ENCODE results near the gene FCER1G.

The FCER1G gene

GRCh38 chr1:161215076-161215475 lies at the start of gene FCER1G:
FCER1G (plus strand) TSS chr1:161215295; CDS start chr1:161215322, 27 bp downstream.
- no peak for FAIRE-seq

DNA sequence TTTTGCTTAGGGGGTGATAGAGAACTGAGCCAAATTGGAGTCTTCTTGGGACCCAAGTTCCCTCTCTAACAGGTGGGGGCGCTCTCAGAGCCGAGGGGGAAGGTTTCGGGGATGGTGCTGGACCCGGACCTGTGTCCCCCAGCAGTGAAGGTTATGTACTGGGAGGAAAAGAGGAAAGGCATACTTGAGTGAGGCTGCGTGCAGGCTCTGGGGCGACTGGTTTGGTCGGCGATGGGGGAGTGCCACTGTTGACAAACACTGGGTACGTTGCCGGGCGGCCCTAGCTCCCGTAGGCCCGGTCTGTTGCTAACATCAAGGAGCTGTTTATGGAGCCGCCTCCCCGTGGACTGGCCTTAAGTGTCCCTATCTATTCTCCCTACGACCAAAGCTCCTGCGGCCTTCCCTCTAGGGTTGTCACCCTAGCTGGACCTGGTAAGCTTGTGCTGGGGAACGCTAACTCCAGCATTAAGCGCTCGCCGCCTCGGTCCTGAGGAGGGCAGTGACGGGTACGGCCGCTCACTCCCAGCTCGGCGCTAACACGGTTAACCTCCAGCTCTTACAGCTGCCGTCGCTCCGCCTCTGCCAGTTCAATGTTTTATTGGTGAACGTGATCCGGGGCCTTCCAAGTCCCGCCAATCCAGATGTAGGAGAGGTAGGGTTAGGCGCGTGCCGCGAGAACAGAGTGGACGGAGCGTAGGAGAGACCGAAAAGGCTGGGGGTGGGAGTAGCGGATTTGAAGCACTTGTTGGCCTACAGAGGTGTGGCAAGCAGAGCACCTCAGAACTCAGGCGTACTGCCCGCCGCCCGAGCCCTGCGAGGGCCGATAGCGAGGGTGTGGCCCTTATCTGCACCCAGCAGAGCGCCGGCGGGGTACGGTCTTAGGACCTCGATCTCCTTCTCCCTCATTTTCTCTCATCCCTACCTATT lies 49.1 kb upstream of the FCER1G start, which contains the start of gene PPOX:
Gene PPOX, plus strand, starts transcription at position 685 of the 927 bp plus-strand sequence. CDS start 422 bp downstream, outside the sequence.
- FAIRE-seq, result peak; percentile 92

GRCh38 chr1:161166669-161167548 lies 48.2 kb upstream of the FCER1G start:
- no peak for FAIRE-seq

DNA sequence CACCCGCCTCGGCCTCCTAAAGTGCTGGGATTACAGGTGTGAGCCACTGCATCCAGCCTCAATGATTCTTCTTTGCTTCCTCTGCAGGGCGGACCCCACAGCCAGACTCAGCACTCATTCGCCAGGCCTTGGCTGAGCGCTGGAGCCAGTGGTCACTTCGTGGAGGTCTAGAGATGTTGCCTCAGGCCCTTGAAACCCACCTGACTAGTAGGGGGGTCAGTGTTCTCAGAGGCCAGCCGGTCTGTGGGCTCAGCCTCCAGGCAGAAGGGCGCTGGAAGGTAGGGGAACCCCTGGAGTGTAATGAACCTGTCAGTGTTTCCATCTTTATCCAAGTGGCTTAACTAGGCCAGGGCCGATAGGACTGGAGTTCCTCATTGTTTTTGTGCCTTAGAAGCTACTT lies 46.2 kb upstream of the FCER1G start:
- no peak for FAIRE-seq

DNA sequence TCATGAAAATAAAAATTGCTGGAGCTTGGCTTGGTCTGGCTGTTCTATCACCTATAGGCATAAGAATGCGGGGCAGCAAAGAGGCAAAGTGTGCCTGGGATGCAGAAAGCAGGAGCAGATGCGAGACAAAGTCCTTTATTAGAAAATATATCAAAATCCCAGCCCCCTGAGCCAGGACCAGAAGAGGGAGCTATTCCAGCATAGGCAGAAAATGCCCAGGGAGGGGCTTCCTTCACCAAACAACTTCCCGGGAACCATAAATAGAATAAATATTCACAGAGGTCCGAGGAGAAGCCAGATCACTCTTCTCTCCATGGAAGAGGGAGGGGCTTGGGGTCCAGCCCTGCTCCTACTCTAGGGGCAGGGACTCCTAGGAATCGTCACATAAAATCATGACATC lies 43.9 kb upstream of the FCER1G start:
- FAIRE-seq, result no peak

DNA sequence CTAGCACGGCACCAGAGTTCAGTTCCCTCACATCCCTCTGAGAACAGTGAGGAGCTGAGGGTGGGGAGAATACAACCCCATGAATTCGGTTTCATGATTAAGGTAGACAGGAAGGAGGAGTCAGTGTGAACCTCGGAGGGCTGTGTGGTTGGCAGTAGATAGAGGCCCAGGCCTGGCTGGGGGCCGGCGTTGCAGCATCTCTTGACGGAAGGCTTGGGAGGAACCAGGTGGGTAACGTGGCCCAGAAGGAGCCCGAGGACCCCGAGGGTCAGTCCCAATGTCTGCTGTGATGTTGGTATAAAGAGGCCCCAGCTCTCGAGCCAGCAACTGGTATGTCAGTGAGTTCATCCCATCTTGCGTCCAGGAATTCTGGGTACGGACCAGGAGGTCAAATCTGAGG lies 43.4 kb upstream of the FCER1G start:
- no peak for FAIRE-seq

- FAIRE-seq, result no peak
Observed at GRCh38 chr1:161172349-161172748, 42.7 kb upstream of the FCER1G start.

- no peak for FAIRE-seq
Observed at GRCh38 chr1:161172776-161173376, 42.2 kb upstream of the FCER1G start.

DNA sequence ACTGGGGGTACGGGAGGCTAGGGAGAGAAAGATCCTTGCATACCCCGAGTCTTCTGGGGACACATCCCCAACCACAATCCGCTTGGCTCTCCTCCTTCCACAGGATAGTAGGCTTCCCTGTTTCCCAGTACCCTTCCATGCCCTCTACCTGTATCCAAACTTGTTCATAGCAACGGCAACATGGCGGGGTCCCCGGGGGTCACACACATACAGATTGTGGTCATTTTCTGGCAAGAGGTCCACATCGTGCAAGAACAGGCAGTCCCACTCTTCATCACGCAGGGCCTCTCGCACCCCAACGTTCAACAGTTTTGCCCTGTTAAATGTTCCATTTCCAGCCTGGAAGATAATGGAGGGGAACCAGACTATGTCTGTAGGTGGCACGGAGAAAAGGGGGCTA lies 41.4 kb upstream of the FCER1G start:
- FAIRE-seq, result no peak

GRCh38 chr1:161174911-161175310 lies 40.2 kb upstream of the FCER1G start:
- FAIRE-seq, result no peak

- no peak for FAIRE-seq
Observed at GRCh38 chr1:161175771-161176453, 39.2 kb upstream of the FCER1G start.

- FAIRE-seq, result no peak
Observed at GRCh38 chr1:161176468-161177111, 38.5 kb upstream of the FCER1G start.

- no peak for FAIRE-seq
Observed at GRCh38 chr1:161177112-161177935, 37.8 kb upstream of the FCER1G start, which contains the start of gene B4GALT3. B4GALT3 (minus strand) TSS chr1:161177507; CDS start chr1:161176060, 1,447 bp downstream.

DNA sequence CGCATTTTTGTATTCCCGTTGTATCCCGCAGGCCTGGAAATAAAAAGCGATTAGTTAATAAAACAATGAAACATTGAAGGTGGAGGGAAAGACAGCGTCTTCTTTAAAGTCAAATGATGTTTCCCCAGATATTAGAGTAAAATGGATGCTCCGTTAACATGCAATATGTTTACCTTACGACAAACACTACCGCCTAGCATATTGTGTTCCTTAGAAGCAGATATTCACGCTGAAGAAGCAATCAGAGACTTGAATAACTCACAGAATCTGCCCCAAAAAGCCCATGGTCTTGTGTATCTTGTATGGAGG lies 37.2 kb upstream of the FCER1G start:
- FAIRE-seq, result no peak

DNA sequence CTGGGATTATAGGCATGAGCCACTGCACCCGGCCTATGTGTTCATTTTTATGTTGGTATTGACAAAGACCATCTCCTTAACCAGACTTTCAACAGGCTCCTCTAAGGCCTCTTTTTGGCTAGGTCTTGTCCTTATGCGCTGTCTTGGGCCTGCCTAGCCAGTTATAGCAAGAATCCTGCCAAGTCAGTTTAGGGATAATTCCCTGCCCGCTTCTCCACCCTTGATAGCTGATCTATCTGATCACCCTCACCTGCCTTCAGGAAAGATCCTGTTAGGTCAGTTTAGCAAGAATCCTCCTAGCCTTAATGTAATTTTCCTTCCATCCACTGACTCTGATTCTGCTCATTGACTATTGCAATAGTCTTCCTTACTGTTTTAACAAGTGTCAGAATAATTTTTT lies 35.4 kb upstream of the FCER1G start:
- FAIRE-seq, result no peak

GRCh38 chr1:161180639-161181038 lies 34.5 kb upstream of the FCER1G start:
- FAIRE-seq, result no peak

GRCh38 chr1:161182214-161182613 lies 32.9 kb upstream of the FCER1G start:
- no peak for FAIRE-seq

GRCh38 chr1:161185282-161185682 lies 29.8 kb upstream of the FCER1G start:
- FAIRE-seq, result no peak

- FAIRE-seq, result no peak
Observed at GRCh38 chr1:161185732-161186311, 29.3 kb upstream of the FCER1G start.

GRCh38 chr1:161187311-161187710 lies 27.8 kb upstream of the FCER1G start:
- no peak for FAIRE-seq

DNA sequence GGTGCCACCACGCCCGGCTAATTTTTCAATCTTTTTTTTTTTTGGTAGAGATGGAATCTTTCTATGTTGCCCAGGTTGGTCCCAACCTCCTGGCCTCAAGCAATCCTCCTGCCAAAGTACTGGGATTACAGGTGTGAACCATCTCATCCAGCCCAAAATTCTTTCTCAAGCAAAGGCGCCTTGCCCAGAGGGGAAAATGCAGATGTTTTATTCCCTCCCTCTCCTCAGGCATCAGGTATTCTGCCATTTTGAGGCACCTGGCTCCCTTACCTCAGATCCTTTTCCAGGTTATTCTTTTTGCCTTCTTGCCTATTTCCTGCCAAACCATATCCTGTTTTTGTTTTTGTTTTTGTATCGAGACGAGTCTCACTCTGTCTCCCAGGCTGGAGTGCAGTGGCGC lies 26.7 kb upstream of the FCER1G start:
- no peak for FAIRE-seq

Data from endometrium (tissue), 2 donors.